ENCODE data around the gene MAP3K7. TPM values are rescaled to one million over a fixed set of nuclear protein-coding genes. Genes with fewer than 3 reads are reported as not detected.

MAP3K7 gene
- total and polyA plus RNA-seq, 2 experiments from 2014 or later = 33.2 to 47.1 TPM

- no peaks in the 10 kb centered on the region for H3K79me2 ChIP-seq (replicated peaks; ENCODE audit: insufficient read depth)
- no peaks in the 10 kb centered on the region for H3K27me3 ChIP-seq (ENCODE audit: insufficient read depth)
- H3K9me3 Mint-ChIP-seq = no peaks in the 10 kb centered on the region
- peak overlapping the region; percentile 51 for H3K4me3 Mint-ChIP-seq
- peaks cover 5% of the 10 kb centered on the region for H3K27me3 Mint-ChIP-seq (ENCODE audit: insufficient read depth, low read depth, poor library complexity)
- peaks cover 36% of the 10 kb centered on the region for H3K4me1 ChIP-seq (ENCODE audit: insufficient read depth)
- TF ChIP-seq POLR2AphosphoS5 (IDR thresholded peaks at IDR 0.05; ENCODE audit: low read depth) (no peak), EZH2 (IDR thresholded peaks at IDR 0.05; ENCODE audit: low read depth, unreplicated experiment) (no peak), JUNB (IDR thresholded peaks at IDR 0.05; ENCODE audit: unreplicated experiment) (no peak), ZNF114 (CRISPR knock-in tag; IDR thresholded peaks at IDR 0.05) (0 out of 2 replicates have a peak, but pooled peaks have one; percentile 19), EZH2phosphoT487 (IDR thresholded peaks at IDR 0.05; ENCODE audit: unreplicated experiment) (no peak), ZNF331 (CRISPR knock-in tag; IDR thresholded peaks at IDR 0.05; ENCODE audit: low read depth) (no peak), ETS1 (IDR thresholded peaks at IDR 0.05) (no peak), CTCF (conservative IDR thresholded peaks at IDR 0.05; ENCODE audit: low read depth in 2 of 2) (no peak), NANOG (IDR thresholded peaks at IDR 0.05; ENCODE audit: borderline replicate concordance) (peak; percentile 65; the same call in 1 of the 2 replicates), STAT1 (IDR thresholded peaks at IDR 0.05; ENCODE audit: unreplicated experiment) (no peak), CREB1 (CRISPR knock-in tag; IDR thresholded peaks at IDR 0.05; ENCODE audit: low read depth) (no peak)
- TF ChIP-seq, protein P1, sequence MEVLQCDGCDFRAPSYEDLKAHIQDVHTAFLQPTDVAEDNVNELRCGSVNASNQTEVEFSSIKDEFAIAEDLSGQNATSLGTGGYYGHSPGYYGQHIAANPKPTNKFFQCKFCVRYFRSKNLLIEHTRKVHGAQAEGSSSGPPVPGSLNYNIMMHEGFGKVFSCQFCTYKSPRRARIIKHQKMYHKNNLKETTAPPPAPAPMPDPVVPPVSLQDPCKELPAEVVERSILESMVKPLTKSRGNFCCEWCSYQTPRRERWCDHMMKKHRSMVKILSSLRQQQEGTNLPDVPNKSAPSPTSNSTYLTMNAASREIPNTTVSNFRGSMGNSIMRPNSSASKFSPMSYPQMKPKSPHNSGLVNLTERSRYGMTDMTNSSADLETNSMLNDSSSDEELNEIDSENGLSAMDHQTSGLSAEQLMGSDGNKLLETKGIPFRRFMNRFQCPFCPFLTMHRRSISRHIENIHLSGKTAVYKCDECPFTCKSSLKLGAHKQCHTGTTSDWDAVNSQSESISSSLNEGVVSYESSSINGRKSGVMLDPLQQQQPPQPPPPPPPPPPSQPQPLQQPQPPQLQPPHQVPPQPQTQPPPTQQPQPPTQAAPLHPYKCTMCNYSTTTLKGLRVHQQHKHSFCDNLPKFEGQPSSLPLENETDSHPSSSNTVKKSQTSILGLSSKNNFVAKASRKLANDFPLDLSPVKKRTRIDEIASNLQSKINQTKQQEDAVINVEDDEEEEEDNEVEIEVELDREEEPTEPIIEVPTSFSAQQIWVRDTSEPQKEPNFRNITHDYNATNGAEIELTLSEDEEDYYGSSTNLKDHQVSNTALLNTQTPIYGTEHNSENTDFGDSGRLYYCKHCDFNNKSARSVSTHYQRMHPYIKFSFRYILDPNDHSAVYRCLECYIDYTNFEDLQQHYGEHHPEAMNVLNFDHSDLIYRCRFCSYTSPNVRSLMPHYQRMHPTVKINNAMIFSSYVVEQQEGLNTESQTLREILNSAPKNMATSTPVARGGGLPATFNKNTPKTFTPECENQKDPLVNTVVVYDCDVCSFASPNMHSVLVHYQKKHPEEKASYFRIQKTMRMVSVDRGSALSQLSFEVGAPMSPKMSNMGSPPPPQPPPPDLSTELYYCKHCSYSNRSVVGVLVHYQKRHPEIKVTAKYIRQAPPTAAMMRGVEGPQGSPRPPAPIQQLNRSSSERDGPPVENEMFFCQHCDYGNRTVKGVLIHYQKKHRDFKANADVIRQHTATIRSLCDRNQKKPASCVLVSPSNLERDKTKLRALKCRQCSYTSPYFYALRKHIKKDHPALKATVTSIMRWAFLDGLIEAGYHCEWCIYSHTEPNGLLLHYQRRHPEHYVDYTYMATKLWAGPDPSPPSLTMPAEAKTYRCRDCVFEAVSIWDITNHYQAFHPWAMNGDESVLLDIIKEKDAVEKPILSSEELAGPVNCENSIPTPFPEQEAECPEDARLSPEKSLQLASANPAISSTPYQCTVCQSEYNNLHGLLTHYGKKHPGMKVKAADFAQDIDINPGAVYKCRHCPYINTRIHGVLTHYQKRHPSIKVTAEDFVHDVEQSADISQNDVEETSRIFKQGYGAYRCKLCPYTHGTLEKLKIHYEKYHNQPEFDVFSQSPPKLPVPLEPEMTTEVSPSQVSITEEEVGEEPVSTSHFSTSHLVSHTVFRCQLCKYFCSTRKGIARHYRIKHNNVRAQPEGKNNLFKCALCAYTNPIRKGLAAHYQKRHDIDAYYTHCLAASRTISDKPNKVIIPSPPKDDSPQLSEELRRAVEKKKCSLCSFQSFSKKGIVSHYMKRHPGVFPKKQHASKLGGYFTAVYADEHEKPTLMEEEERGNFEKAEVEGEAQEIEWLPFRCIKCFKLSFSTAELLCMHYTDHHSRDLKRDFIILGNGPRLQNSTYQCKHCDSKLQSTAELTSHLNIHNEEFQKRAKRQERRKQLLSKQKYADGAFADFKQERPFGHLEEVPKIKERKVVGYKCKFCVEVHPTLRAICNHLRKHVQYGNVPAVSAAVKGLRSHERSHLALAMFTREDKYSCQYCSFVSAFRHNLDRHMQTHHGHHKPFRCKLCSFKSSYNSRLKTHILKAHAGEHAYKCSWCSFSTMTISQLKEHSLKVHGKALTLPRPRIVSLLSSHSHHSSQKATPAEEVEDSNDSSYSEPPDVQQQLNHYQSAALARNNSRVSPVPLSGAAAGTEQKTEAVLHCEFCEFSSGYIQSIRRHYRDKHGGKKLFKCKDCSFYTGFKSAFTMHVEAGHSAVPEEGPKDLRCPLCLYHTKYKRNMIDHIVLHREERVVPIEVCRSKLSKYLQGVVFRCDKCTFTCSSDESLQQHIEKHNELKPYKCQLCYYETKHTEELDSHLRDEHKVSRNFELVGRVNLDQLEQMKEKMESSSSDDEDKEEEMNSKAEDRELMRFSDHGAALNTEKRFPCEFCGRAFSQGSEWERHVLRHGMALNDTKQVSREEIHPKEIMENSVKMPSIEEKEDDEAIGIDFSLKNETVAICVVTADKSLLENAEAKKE (CRISPR knock-in tag; IDR thresholded peaks at IDR 0.05) = peak; percentile 97
- TF ChIP-seq, protein P2, sequence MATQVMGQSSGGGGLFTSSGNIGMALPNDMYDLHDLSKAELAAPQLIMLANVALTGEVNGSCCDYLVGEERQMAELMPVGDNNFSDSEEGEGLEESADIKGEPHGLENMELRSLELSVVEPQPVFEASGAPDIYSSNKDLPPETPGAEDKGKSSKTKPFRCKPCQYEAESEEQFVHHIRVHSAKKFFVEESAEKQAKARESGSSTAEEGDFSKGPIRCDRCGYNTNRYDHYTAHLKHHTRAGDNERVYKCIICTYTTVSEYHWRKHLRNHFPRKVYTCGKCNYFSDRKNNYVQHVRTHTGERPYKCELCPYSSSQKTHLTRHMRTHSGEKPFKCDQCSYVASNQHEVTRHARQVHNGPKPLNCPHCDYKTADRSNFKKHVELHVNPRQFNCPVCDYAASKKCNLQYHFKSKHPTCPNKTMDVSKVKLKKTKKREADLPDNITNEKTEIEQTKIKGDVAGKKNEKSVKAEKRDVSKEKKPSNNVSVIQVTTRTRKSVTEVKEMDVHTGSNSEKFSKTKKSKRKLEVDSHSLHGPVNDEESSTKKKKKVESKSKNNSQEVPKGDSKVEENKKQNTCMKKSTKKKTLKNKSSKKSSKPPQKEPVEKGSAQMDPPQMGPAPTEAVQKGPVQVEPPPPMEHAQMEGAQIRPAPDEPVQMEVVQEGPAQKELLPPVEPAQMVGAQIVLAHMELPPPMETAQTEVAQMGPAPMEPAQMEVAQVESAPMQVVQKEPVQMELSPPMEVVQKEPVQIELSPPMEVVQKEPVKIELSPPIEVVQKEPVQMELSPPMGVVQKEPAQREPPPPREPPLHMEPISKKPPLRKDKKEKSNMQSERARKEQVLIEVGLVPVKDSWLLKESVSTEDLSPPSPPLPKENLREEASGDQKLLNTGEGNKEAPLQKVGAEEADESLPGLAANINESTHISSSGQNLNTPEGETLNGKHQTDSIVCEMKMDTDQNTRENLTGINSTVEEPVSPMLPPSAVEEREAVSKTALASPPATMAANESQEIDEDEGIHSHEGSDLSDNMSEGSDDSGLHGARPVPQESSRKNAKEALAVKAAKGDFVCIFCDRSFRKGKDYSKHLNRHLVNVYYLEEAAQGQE (IDR thresholded peaks at IDR 0.05; ENCODE audit: unreplicated experiment) = no peak
- H3F3A ChIP-seq (replicated peaks; ENCODE audit: low read depth) = 0 out of 2 replicates have a peak, but pooled peaks cover 2% of the 10 kb centered on the region
- H2AFZ ChIP-seq = no peak overlapping the region
- no peaks in the 10 kb centered on the region for H4K20me1 ChIP-seq (replicated peaks; ENCODE audit: insufficient read depth)
- H3K9me2 ChIP-seq (ENCODE audit: insufficient read depth) = no peaks in the 10 kb centered on the region
- 0 out of 2 replicates have a peak overlapping the region, but pooled peaks have one; percentile 1 for H3K4me3 ChIP-seq
- peak overlapping the region; percentile 88 for H3K27ac Mint-ChIP-seq
- H3K27ac ChIP-seq (ENCODE audit: low read depth) = peak overlapping the region; percentile 90
- H3K4me2 ChIP-seq = peak overlapping the region; percentile 19
- peaks cover 63% of the 10 kb centered on the region for H3K4me1 Mint-ChIP-seq
- H3K36me3 ChIP-seq (ENCODE audit: insufficient read depth) = no peaks in the 10 kb centered on the region
- ATAC-seq = peak; percentile 79
- no peaks in the 10 kb centered on the region for H3K36me3 Mint-ChIP-seq (ENCODE audit: low read depth)
- DNase-seq (ENCODE audit: low spot score) = peak; percentile 88
Measured at GRCh38 chr6:90494067-90494780, 92.6 kb downstream of the MAP3K7 start.

Measured in GM23338 (cell line).